ENCODE results near the gene TIMD4.
"Not testable (repeated sequence)": the region's sequence is repeated elsewhere in the genome, so short reads cannot be mapped to it uniquely, and the experiment has no call there.

TIMD4 gene

DNA sequence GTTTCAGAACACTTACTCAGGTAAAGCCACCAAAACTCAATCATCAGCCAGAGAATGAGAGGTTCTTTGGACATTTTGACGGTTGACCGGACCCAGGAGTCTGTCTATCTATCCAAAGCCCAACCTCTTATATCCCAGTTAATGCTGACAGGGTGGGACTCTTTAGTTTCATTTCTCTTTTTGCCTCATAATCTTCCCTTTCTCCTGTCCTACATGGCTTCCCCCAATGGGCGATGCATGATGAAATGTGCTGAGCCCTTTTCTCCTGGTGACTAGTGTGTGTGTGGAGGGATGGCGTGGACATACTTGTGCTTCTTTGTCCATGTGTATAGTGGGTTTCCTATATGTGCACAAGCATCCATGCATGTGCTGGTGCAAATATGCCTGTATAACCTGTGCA lies at the start of gene TIMD4:
Gene TIMD4 (minus strand): TSS at position 102 of the 400 bp plus-strand sequence. CDS start 28 bp downstream, at position 74.
- intact Hi-C loops (cut with DNase I), result no loop called here
- no peak for DNase-seq

DNA sequence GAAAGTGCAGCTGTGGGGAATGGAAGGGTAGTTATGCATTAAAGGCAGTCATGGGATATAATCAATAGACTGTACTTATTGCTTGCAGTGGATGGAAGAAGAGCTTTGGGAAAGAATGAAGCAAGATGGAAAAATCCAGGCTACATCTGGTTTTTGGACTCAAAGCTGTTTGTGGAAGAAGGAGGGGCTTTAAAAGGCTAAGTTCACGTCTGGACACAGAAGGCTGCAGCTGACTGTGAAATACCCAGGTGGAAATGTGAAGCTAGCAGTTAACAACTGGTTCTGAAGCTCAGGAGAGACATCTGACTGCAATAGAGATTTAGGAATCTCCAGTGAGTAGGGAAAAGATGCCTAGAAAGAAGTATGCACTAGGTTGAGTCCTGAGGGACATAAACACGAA lies 43.2 kb upstream of the TIMD4 start:
- intact Hi-C loops (cut with DNase I), result no loop called here
- no peak for DNase-seq

DNA sequence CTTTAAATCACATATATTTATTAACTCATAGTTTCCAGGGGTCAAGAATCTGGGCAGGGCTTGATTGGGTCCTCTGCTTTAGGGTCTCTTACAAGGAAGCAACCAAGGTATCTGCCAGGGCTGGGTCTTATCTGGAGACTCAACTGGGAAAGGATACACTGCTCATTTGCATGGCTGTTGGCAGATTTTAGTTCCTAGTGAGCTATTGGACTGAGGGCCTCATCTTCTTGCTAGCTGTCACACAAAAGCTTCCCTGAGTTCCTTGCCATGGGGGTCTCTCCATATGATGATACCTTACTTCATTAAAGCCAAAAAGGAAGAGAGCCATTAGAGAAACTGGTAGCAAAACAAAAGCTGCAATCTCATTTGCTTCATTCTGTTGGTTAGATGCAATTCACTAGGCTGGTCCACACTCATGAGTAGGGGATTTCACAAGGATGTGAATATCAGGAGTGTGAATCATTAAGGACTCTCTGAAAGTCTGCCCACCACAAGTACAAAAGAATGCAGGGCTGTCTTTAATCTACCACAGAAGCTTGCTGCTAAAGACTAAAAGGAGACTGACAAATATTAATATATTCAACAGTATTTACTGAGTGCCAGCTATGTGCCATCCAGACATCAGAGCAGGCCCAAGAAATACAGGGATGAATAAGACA lies 42.0 kb upstream of the TIMD4 start:
- intact Hi-C loops (cut with DNase I), result no loop called here
- DNase-seq, result no peak

DNA sequence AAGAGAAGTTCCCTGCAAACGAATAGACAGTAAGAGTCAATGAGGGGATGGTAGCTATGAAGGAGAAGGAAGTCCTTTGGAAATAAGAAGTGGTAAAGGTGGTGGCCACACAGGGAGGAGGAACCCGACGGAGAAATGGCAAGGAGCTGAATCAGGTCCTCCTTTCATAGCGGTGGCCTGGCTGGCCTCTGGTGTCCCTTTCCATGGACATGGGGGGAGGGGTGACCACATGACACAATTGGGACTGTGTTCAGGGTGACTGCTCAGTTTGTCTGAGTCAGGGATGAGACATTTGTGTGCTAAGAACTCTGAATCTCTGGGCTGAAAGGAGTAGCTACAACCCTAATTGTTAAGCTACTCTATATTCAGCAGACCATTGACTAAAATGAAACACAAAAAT lies 28.7 kb upstream of the TIMD4 start:
- intact Hi-C loops (cut with DNase I), result no loop called here
- no peak for DNase-seq

DNA sequence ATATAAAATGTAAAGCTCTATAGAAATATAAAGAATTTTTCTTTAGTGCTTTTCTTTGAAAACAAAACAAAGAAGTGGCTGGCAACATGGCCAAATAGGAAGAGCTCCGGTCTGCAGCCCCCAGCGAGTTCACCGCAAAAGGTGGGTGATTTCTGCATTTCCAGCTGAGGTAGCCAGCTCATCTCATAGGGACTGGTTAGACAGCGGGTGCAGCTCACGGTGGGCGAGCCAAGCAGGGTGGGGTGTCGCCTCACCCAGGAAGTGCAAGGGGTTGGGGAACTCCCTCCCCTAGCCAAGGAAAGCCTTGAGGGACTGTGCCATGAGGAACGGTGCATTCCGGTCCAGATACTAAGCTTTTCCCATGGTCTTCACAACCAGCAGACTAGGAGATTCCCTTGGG lies 21.0 kb upstream of the TIMD4 start:
- DNase-seq, result peak in 1 of 10 donors; percentile 51
- intact Hi-C loops (cut with DNase I), result no loop called here

DNA sequence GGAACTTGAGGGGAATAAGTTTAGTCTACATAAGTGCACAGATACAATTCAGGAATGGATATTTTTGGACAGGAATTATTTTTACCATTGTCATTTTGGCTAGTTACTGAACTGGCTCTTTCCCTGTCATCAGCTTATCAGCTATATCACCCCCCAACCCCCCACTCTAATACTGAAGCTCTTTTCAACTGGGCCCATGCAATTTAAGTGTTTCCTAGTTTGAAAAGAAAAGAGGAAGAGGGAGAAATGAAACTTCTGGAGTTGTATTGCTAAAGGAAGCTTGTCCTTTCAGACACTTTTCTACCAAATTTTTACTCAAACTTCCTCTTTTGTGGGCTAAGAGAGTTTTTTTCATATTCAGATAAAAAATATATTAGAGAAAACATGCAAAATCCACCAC lies 18.5 kb upstream of the TIMD4 start:
- no peak for DNase-seq
- intact Hi-C loops (cut with DNase I), result no loop called here

DNA sequence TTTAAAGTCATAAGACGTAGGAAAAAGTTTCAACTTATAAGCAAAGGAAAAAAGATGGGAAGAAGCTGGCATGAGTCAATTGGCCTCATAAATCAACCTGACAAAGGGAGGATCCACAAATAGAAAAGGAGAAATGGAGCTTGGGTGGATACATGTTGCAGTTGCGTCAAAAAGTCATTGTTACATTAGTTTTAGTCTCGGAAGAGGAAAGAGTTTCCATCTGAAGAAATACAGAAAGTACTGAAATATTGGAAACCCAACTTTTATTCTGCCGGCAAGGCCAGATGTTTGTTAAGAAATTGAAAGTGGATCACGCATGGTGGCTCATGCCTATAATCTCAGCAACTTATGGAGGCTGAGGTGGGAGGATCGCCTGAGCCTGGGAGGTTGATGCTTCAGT lies 11.3 kb upstream of the TIMD4 start:
- intact Hi-C loops (cut with DNase I), result no loop called here
- DNase-seq, result no peak

DNA sequence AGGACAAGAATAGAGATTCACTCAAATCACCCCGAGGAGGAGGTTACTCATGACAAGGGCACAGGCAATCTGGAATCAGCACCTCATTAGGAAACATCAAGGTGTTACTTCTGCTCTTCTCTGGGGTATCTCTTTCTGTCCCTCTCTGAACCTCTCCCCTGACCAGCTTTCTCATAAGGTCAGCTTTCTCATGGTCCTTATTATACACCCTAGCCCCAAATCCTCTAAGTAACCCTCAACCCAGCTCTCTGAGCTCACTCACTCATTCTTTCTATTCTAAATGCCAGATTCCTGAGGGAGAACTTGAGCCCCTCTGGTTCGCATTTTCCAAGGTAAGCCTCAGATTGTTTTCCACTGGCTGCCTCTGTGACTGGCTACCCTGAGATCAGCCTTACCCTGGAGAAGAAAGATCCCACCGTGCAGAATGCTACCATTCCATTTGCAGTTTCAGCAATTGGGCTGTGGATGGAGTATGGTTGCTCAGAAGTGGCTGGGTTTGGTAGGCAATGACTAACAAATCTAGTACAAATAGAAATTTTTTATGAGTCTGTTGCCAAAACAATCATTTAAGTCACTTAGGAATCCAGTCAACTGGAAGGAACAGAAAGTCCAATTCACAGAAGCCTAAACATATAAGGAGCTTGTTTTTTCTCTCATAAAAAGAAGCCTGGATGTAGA lies 9.0 kb upstream of the TIMD4 start:
- no peak for DNase-seq

DNA sequence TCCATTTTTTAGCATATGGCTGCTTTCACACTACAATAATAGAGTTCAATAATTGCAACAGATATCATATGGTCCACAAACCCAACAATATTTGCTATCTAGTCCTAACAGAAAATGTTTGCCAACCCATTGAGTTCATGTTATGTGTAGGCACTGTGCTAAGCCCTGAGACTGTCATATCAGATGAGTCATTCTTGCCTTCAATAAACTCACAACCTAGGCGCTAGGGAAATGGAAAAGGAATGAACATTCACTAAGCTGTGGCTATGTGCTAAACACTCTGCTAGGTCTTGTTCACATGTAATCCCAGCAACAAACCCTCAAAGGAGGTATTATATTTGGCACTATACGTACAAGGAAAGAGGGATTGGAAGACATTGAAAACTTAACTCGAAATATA lies 8.4 kb upstream of the TIMD4 start:
- intact Hi-C loops (cut with DNase I), result no loop called here

More for the DNA sequence above, 9.0 kb upstream of the TIMD4 start:
- intact Hi-C loops (cut with DNase I), result no loop called here

DNA sequence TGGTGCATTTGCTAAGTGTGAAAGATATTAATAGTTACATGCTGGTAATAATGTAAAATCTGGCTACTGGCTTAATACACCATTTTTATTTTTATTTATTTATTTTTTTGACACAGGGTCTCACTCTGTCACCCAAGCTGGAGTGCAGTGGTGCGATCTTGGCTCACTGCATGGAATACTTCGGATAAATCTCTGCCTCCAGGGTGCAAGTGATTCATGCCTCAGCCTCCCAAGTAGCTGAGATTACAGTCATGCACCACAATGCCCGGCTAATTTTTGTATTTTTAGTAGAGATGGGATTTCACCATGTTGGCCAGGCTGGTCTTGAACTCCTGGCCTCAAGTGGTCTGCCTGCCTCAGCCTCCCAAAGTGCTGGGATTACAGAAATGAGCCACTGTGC lies 4.4 kb upstream of the TIMD4 start:
- DNase-seq; intact Hi-C loops (cut with DNase I): not testable (repeated sequence)

More for the DNA sequence above, 8.4 kb upstream of the TIMD4 start:
- no peak for DNase-seq

DNA sequence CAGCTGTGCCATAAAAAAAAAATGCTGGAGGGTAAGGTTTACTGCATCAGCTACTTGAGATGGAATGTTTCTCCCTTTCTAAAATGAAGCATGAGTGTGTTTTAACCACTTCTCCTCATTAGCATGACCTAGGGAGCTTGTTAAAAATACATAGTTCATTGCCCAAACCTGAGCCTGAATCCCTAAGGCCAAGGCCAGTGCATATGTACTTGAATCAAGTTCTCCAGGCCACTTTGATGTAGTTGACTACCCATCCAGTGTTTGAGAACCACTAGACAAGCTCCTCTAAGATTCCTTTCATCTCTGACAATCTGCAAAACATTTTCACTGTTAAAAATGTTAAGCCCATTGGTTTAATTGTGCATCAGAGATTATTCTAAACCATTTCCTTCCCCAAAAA lies 6.7 kb downstream of the TIMD4 start:
- intact Hi-C loops (cut with DNase I), result no loop called here

DNA sequence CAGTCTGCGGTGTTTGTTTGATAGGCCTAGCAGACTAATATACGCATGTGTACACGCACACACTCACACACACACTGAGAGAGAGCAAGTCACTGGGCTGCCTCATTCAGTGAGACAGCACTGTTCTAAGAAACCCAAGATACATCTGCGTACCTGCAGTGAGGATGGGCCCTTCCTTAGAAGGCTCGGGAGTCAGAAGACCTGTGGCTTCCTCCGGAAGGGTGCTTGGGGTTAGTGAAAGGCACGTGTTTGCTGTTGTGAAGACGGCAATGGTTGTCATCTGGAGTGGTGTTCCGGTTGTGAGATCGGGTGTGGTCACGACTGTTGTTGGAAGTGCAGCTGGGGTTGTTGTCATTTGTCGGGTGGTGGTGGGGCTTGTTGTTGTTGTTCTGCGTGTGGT lies 11.7 kb downstream of the TIMD4 start:
- no peak for DNase-seq
- intact Hi-C loops (cut with DNase I), result no loop called here

More for the DNA sequence above, 6.7 kb downstream of the TIMD4 start:
- no peak for DNase-seq

DNA sequence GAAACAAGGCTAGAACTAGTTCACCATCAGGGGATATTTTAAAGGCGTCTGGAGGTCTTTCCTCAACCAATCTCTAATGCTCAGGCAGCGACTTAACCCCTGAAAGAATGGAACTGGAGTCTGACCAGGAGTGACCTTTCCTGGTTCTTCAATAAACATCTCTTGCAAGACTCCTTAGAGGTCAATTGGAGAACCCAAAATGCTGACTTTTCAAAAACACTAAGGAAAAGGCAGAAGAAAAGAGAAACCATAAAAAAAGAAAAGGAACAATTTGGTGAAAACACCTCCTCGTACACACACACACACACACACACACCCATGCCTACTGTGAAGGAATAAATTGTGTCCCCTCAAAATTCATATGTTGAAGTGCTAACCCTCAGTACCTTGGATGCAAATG lies 12.3 kb downstream of the TIMD4 start:
- intact Hi-C loops (cut with DNase I), result no loop called here
- no peak for DNase-seq

DNA sequence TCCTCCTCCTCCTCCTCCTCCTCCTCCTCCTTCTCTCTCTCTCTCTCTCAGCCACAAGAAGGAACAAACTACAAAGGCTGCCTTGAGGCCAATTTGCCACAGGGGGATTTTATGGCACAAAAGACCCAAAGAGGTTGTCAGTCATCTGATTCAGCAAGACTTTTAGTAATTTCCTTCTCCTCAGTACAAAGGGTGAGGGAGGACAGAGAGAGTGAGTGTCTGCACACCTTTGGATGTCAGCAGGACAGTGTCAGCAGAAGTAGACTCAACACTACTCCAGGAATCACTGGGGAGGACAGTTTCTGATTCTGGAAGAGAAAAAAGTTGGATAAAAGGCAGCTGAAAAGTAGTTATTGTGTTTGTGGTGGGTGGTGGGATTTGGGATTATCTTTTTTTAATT lies 13.6 kb downstream of the TIMD4 start:
- no peak for DNase-seq
- intact Hi-C loops (cut with DNase I), result no loop called here

DNA sequence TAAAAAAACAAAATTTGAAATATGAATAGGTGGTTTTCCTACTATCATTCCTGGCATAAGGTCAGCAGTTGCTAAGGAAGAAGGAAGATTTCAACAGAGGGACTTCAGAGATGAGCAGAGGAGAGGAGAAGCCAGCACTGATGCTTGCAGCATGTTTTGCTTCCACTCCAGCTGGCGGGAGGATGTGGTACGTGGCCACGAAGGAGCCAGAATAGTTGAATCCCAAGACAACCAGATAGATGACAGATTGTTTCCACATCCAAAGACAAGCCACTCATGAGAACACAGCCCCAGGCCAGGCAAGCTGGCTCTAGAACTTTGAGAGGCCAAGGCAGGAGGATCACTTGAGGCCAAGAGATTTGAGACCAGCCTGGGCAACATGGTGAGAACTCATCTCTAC lies 15.1 kb downstream of the TIMD4 start:
- no peak for DNase-seq
- intact Hi-C loops (cut with DNase I), result no loop called here

DNA sequence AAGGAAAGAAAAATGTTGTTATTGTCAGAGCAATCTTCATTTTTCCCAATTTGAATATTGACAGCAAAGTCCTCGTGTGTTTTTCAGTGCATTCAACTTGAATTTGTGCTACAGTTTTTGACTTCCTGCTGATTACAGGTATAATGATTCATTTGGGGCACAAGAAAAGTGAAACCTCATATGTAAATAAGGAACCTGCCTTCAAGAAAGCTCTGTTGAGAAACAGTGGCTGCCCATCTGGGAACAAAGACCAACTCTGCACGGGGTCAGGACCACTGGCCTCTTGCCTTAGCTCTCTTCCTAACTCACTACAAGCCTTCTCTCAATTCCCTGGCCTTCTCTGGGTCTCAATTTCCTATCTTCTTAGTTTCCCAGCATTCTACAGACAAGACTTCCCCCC lies 21.0 kb downstream of the TIMD4 start:
- intact Hi-C loops (cut with DNase I), result no loop called here
- no peak for DNase-seq

DNA sequence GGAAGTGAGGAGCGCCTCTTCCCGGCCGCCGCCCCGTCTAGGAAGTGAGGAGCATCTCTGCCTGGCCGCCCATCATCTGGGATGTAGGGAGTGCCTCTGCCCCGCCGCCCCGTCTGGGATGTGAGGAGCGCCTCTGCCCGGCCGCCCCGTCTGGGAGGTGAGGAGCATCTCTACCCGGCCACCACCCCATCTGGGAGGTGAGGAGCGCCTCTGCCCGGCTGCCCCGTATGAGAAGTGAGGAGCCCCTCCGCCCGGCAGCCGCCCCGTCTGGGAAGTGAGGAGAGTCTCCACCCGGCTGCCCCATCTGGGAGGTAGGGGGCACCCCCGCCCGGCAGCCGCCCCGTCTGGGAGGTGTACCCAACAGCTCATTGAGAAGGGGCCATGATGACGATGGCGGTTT lies 22.6 kb downstream of the TIMD4 start:
- DNase-seq; intact Hi-C loops (cut with DNase I): not testable (repeated sequence)

DNA sequence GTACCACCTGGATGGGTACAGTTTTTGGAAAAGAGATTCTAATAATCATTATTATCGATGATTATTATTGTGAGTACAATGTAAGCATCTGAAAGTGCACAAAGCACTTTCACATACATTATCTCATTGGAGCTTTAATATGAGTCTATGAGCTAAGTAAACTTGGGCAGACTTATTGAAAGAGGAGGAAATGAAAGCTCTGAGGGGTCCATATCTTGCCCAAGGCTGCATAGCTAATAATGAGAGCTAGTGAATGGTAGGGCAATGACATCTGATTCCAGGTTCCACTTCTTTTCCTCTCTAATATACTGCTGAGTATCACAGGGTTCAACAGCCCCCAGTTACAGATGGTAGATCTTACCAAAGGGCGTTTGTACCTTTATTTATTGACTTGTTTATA lies 26.1 kb downstream of the TIMD4 start:
- no peak for DNase-seq
- intact Hi-C loops (cut with DNase I), result loop anchor here (10.0 kb wide), 2 partner anchors 992 to 1322 kb away; no protein-coding TSS in a partner anchor

DNA sequence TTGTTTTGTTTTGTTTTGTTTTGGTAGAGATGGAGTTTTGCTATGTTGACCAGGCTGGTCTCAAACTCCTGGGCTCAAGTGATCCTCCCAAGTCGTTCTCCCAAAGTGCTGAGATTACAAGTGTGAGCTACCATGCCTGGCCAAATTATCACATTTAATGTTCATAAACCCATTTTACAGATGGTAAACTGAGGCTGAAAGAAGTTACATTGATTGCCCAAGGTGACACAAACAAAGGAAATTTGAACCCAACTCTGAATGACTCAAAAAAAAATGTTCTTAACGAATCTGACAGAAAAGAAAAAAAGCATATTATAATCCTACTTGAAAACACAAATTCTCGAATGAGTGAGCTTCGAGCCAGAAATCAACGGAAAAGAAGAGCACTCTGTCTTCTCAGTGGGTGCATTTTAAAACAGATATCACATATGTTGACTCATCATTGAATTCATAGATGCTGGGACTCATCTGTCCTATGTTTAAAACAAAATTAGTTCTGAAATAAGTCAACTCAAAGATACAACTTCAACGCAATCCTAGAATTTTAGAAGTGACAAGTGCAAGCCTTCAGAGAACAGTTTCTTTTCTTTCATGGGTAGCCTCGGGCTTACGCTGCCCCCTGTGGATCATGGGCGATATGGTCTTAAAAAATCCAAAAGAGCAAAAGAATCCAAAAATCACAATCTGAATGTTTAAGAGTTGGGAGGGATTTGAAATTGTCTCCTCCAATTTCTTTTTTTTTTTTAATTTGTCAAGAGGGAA lies 28.4 kb downstream of the TIMD4 start:
- intact Hi-C loops (cut with DNase I), result loop anchor here (10.0 kb wide), 2 partner anchors 990 to 1320 kb away; no protein-coding TSS in a partner anchor
- DNase-seq, result peak in 6 of 10 donors; percentile 20 to 86 (median 36)

DNA sequence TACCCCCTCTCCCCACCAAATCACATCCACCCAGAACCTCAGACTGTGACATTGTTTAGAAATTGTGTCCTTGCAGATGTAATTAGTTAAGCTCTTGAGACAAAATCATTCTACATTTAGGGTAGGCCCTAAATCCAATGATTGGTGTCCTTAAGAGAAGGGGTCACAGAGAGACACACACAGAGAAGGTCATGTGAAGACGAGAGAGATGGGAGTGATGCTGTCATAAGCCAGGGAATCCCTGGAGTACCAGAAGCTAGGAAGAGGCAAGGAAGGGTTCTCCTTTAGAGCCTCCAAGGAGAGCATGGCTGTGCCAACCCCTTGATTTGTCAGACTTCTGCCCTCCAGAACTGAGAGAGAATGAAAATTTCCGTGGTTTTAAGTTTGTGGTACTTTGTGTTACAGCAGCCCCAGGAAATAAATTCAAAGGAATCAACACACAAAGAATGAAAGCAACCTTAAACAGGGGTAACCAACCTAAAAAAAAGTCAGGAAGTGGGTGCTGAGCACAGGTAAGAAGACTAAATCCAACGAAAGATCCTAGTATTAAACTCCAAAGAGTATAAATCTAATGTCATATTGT lies 33.6 kb downstream of the TIMD4 start:
- DNase-seq, result no peak
- intact Hi-C loops (cut with DNase I), result no loop called here

DNA sequence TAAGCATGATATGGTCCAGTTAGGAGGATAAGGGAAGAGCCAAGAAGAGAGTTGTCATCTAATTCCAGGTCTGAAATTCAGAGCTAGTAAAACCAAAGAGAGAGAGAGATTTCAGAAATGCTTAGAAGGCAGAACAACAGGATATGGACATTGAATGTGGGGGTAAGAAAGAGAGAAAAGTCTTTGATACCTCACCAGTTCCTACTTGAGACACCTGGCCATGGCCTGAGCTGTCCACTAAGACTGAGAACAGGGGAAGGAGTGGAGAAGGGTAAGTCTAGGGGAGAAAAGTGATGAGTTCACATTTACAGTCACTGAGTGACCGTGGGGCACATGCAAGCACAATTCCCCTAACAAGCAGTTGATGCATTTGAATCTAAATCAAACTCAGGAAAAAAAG lies 35.5 kb downstream of the TIMD4 start:
- DNase-seq, result no peak
- intact Hi-C loops (cut with DNase I), result no loop called here

Data from posterior cingulate gyrus (tissue), 11 donors.